Fibroblast of lung (primary cell): ENCODE measurements around the gene PSMD8. TPM values are rescaled to one million over a fixed set of nuclear protein-coding genes. Genes with fewer than 3 reads are reported as not detected.

Source experiments
- DNase-seq, 2 donors: peaks; one replicate each; pipeline versions ENCODE4 v3.0.0 to v3.0.0-alpha.2; 2010; ENCODE audit warnings: low read depth in 2 of 2
- H2AFZ ChIP-seq: 2 replicates; pipeline ENCODE4 v1.5.1; 2012; ENCODE audit warnings: low read length, control low read depth, inconsistent platforms
- H3K27ac ChIP-seq: 2 replicates; pipeline ENCODE4 v1.5.1; 2011; ENCODE audit warnings: low read length, control low read depth; ENCODE audit not compliant: insufficient read depth
- H3K27me3 ChIP-seq: 2 replicates; pipeline ENCODE4 v1.5.1; 2011; ENCODE audit warnings: mild to moderate bottlenecking, low read length; ENCODE audit not compliant: control insufficient read depth, insufficient read depth
- H3K36me3 ChIP-seq: 2 replicates; pipeline ENCODE4 v1.5.1; 2011; ENCODE audit warnings: low read length; ENCODE audit not compliant: control insufficient read depth, insufficient read depth
- H3K4me1 ChIP-seq: 2 replicates; pipeline ENCODE4 v1.5.1; 2011; ENCODE audit warnings: low read length; ENCODE audit not compliant: control insufficient read depth, insufficient read depth; ENCODE audit errors: extremely low read depth
- H3K4me2 ChIP-seq: 2 replicates; pipeline ENCODE4 v1.5.1; 2011; ENCODE audit warnings: low read length, control low read depth; ENCODE audit not compliant: insufficient read depth; ENCODE audit errors: extremely low read depth
- H3K4me3 ChIP-seq, 4 experiments: fragments of 200-600 bp in 1 of 4; sonication (generic) in 1 of 4; replicated peaks in 1 of 4; 2 replicates each; pipeline ENCODE4 v1.5.1; 2011 to 2016; ENCODE audit warnings: low read length in 4 of 4, low read depth in 3 of 4, mild to moderate bottlenecking in 3 of 4, control low read depth in 2 of 4, inconsistent platforms in 1 of 4, mixed read lengths in 1 of 4; ENCODE audit not compliant: insufficient read depth in 1 of 4; ENCODE audit errors: control extremely low read depth in 1 of 4
- H3K79me2 ChIP-seq: 2 replicates; pipeline ENCODE4 v1.5.1; 2012; ENCODE audit warnings: mild to moderate bottlenecking, low read length, inconsistent platforms; ENCODE audit not compliant: control insufficient read depth, insufficient read depth
- H3K9ac ChIP-seq: 2 replicates; pipeline ENCODE4 v1.5.1; 2011; ENCODE audit warnings: mild to moderate bottlenecking, low read length, control low read depth; ENCODE audit not compliant: insufficient read depth
- H3K9me3 ChIP-seq: 2 replicates; pipeline ENCODE4 v1.5.1; 2012; ENCODE audit warnings: low read depth, low read length; ENCODE audit not compliant: control insufficient read depth, insufficient read depth
- H4K20me1 ChIP-seq: 2 replicates; pipeline ENCODE4 v1.5.1; 2011; ENCODE audit warnings: low read length; ENCODE audit not compliant: control insufficient read depth, insufficient read depth; ENCODE audit errors: extremely low read depth
- CTCF ChIP-seq, 2 donors: IDR thresholded peaks in 1 of 2; conservative IDR thresholded peaks in 1 of 2; 1 replicate in 1 of 2; 2 replicates in 1 of 2; pipeline ENCODE4 v1.5.1; 2011 to 2012; ENCODE audit warnings: low read length in 2 of 2, control low read depth in 1 of 2, inconsistent platforms in 1 of 2, low read depth in 1 of 2, mild to moderate bottlenecking in 1 of 2
- EZH2 ChIP-seq: IDR thresholded peaks from 2 replicates; pipeline ENCODE4 v1.5.1; 2012; ENCODE audit warnings: low read length, control low read depth, mild to moderate bottlenecking; ENCODE audit errors: missing control alignments
- polyA plus RNA-seq, 2 donors: library from polyadenylated mRNA; depleted of rRNA in 1 of 2; stranded (reverse) in 1 of 2; unstranded in 1 of 2; fragments of >200 nt; gene quantifications; 2 replicates each; pipeline ENCODE4 v1.2.1, GENCODE V29; 2011 to 2012; ENCODE audit warnings: missing spikeins in 1 of 2
- total RNA-seq: library from RNA; depleted of rRNA; stranded (reverse); fragments of >200 nt; gene quantifications from 2 replicates; pipeline ENCODE4 v1.2.1, GENCODE V29; 2014

The PSMD8 gene
- total and polyA plus RNA-seq, 2 donors (not counting 1 experiment from before 2014, with no cell fraction given), result 217 to 287 TPM

GRCh38 chr19:38417146-38417543, 42.8 kb downstream of the PSMD8 start:
- peaks cover 10% of the 10 kb centered on the region for H3K27me3 ChIP-seq
- no peak overlapping the region for H2AFZ ChIP-seq
- H4K20me1 ChIP-seq, result no peaks in the 10 kb centered on the region
- no peaks in the 10 kb centered on the region for H3K4me1 ChIP-seq
- no peak overlapping the region for H3K9ac ChIP-seq
- H3K27ac ChIP-seq, result no peak overlapping the region
- TF ChIP-seq EZH2 (no peak), CTCF (conservative IDR thresholded peaks at IDR 0.05 in 1 of 2, IDR thresholded peaks at IDR 0.05 in 1 of 2; ENCODE audit: low read depth in 1 of 2, low read length in 2 of 2) (no peak)
- no peaks in the 10 kb centered on the region for H3K36me3 ChIP-seq
- H3K4me2 ChIP-seq, result no peak overlapping the region
- no peaks in the 10 kb centered on the region for H3K79me2 ChIP-seq
- H3K9me3 ChIP-seq, result no peaks in the 10 kb centered on the region
- no peak for DNase-seq
- no peak overlapping the region for H3K4me3 ChIP-seq

- TF ChIP-seq CTCF (conservative IDR thresholded peaks at IDR 0.05 in 1 of 2, IDR thresholded peaks at IDR 0.05 in 1 of 2; ENCODE audit: low read depth in 1 of 2, low read length in 2 of 2) (no peak), EZH2 (no peak)
- peak overlapping the region in 2 of 4 experiments; percentile 25 to 32 for H3K4me3 ChIP-seq
- H2AFZ ChIP-seq, result no peak overlapping the region
- H3K9ac ChIP-seq, result no peak overlapping the region
- H3K4me1 ChIP-seq, result no peaks in the 10 kb centered on the region
- H4K20me1 ChIP-seq, result no peaks in the 10 kb centered on the region
- peaks cover 10% of the 10 kb centered on the region for H3K27me3 ChIP-seq
- H3K79me2 ChIP-seq, result no peaks in the 10 kb centered on the region
- H3K4me2 ChIP-seq, result no peak overlapping the region
- H3K27ac ChIP-seq, result no peak overlapping the region
- no peaks in the 10 kb centered on the region for H3K9me3 ChIP-seq
- H3K36me3 ChIP-seq, result no peaks in the 10 kb centered on the region
- DNase-seq, result peak in 1 of 2 donors; percentile 11
Observed at GRCh38 chr19:38417544-38418506, 43.5 kb downstream of the PSMD8 start.

- Histone ChIP-seq H4K20me1 (no peaks in the 10 kb centered on the region), H3K9ac (no peak overlapping the region), H3K4me2 (no peak overlapping the region), H3K36me3 (no peaks in the 10 kb centered on the region), H3K9me3 (no peaks in the 10 kb centered on the region), H3K27ac (no peak overlapping the region), H3K4me3 (no peak overlapping the region), H3K79me2 (no peaks in the 10 kb centered on the region), H2AFZ (no peak overlapping the region), H3K4me1 (no peaks in the 10 kb centered on the region), H3K27me3 (peaks cover 18% of the 10 kb centered on the region)
- TF ChIP-seq EZH2 (no peak), CTCF (conservative IDR thresholded peaks at IDR 0.05 in 1 of 2, IDR thresholded peaks at IDR 0.05 in 1 of 2; ENCODE audit: low read depth in 1 of 2, low read length in 2 of 2) (no peak)
- no peak for DNase-seq
Observed at GRCh38 chr19:38420935-38421334, 46.6 kb downstream of the PSMD8 start.
